Stimulated activated CD4-positive, alpha-beta T cell treated with anti-CD3 and anti-CD28 coated beads, Interleukin-4, amount 100 ng/mL, for 4 hours (primary cell): ENCODE data around the gene NDUFAF5.
A peak's percentile ranks its signal among the peaks of the same experiment; 100 is the strongest.
"Not testable (repeated sequence)": the region's sequence is repeated elsewhere in the genome, so short reads cannot be mapped to it uniquely, and the experiment has no call there.

Experiments
- DNase-seq, 2 experiments: peaks; one replicate each; pipeline ENCODE4 v3.0.0-alpha.2; 2020

NDUFAF5 gene

GRCh38 chr20:13784893-13785715 lies at the start of gene NDUFAF5, which contains the start of gene ESF1:
Gene NDUFAF5, plus strand, starts transcription at chr20:13785028. Its CDS starts 41 bp downstream, at chr20:13785069.
Gene ESF1, minus strand, starts transcription at chr20:13784919. Its CDS starts 1,779 bp downstream, at chr20:13783140.
- peak; percentile 85 to 93 for DNase-seq

DNA sequence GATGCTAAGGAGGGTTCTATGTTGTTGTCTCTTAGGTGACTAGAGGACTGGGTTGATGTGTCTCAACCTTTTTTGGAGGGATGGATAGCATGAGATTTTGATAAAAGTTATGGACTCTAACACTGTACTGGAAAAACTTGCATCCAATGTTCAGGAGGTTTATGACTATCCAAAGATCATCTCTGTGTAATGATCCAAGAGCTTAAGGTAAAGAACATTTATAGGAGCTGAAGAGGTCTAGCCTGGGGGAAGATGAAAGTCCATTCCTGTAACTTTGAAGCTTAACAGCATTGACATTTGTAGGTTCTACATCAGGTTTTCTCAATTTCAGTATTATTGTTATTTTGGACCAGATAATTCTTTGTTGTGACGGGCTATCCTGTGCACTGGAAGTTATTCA lies 49.0 kb upstream of the NDUFAF5 start:
- DNase-seq, result no peak

- DNase-seq, result no peak
These were observed 48.2 kb upstream of the NDUFAF5 start for GRCh38 chr20:13736436-13737191.

DNA sequence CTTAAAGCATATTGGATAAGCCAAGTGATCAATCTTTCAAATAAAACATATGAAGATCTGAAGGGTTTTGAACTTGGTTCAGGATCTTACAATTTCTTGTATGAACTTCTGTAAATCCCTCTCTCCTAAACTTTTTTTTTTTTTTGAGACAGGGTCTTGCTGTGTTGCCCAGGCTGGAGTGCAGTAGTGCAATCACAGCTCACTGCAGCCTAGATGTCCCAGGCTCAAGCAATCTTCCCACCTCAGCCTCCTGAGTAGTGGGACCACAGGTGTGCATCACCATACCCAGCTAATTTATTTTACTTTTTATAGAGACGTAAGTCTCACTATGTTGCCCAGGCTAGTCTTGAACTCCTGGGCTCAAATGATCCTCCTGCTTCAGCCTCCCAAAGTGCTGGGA lies 46.6 kb upstream of the NDUFAF5 start:
- DNase-seq, result not testable (repeated sequence)

DNA sequence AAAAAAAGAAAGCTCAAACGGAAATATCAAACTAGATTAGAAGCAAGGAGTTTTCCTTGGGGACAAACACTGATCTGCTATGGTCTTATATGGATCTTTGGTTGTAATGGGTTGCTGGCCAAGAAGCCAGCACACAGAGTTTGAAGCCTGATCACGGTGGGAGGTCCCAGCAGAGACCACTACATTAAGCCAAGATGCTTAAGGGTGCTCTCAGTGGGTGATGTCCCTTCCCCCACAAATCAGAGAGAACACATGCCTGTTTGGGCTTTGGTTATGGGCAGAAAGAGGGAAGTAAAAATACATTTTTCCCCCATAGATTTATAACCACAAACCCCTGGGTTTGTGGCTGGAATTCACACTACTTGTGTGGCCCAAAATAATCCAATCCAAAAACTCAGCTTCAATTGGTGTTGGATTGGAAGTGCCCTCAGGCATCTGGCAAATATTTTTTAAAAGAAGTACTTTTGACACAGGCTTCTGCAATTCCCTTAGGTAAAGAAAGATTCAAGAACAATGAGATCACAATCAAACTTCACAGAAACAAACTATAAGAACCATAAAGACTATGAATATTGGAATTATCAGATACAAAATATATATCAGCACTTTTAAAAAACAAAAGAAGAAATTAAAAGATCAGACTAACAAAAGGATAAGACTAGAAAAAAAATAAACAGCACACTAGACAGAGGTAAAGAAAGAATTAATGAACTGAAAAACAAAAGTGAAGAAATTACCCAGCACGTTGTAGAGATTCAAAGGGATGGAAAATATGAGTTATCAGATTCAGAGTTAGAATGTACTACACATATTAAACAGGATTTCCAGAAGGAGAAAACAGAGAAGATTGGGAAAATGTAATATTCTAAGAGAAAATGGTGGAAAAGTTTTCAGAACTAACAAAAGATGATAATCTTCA lies 44.8 kb upstream of the NDUFAF5 start:
- no peak for DNase-seq

- DNase-seq, result no peak
These were observed 42.9 kb upstream of the NDUFAF5 start for GRCh38 chr20:13741879-13742278.

- no peak for DNase-seq
These were observed 40.5 kb upstream of the NDUFAF5 start for GRCh38 chr20:13744352-13744751.

- no peak for DNase-seq
These were observed 39.0 kb upstream of the NDUFAF5 start for GRCh38 chr20:13745784-13746183.

DNA sequence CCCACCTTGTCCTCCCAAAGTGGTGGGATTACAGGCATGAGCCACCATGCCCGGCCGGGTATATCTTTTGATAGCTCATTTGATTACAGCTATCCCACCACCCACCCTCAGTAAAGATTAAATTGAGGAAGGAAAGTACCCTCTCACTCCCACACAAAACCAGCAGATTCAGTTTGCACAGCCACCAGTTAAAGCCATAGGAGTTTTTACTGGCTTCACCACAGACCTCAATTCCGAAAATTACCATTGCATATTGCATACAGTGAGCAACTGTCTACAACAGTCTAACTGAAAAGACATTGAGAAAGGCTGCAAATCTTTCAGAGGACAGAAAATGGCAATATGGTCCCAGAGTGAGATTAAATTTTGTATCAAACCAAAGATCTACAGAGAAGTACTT lies 35.0 kb upstream of the NDUFAF5 start:
- no peak for DNase-seq

DNA sequence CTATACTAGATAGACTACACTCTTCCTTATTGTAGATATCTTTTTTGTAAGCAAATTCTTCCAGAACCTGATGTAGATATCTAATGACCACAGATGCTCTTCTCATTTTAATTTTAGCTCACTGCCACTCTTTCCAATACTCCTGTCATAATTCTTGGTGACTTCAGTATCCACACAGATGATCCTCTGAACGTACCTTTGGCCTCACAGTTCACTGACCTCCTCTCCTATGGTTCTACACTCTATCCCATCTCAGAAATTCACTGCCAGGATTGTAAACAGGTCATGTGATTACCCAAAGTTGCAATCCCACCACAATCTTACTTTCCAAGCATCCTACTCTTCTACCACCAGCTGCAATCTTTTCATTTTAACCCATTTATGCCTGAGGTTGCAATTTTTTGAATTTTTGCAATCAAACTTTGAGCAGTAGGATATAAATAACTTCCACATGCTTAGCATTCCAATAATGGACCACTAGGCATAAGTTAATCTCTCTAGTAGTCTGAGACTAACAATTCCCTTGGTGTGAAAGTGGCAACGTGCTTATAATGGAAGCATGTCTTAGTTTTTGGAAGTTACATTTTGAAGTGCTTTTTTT lies 31.3 kb upstream of the NDUFAF5 start:
- DNase-seq, result no peak

- no peak for DNase-seq
These were observed 29.0 kb upstream of the NDUFAF5 start for GRCh38 chr20:13755809-13756208.

- no peak for DNase-seq
These were observed 28.3 kb upstream of the NDUFAF5 start for GRCh38 chr20:13756551-13756950.

DNA sequence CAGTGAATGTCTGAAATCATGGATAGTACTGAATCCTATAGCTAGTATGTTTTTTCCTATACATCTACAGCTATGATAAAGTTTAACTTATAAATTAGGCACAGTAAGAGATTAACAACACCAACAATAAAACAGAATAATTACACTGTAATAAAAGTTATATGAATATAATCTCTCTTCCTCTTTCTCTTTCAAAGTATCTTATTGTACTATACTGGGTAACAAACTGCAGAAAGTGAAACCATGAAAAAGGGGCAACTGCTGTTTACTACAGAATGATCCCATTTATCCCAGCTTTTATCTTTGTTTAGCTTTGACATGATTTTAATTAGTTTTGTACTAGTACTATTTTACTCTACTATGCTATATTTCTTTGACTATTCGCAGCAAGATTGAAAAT lies 25.9 kb upstream of the NDUFAF5 start:
- DNase-seq, result no peak

GRCh38 chr20:13760451-13760946 lies 24.3 kb upstream of the NDUFAF5 start:
- not testable (repeated sequence) for DNase-seq

DNA sequence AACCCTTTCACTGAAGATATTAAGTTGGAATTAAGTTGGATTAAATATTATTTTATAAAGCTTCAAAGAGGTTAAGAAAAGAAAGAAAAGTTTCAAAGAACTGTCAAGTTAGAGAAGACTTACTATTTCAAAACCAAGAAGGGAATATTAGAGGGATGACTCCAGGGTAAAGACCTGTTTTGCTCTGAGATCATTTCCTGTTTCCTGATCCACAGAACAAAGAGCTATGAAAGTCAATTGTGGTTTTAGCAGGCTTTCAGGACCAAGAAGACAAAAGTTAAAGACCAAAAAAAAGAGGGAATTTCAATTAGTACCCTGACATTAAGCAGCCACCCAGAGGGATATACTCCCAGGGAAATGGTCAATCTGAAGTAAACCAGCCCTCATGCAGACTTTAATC lies 19.5 kb upstream of the NDUFAF5 start:
- DNase-seq, result no peak

DNA sequence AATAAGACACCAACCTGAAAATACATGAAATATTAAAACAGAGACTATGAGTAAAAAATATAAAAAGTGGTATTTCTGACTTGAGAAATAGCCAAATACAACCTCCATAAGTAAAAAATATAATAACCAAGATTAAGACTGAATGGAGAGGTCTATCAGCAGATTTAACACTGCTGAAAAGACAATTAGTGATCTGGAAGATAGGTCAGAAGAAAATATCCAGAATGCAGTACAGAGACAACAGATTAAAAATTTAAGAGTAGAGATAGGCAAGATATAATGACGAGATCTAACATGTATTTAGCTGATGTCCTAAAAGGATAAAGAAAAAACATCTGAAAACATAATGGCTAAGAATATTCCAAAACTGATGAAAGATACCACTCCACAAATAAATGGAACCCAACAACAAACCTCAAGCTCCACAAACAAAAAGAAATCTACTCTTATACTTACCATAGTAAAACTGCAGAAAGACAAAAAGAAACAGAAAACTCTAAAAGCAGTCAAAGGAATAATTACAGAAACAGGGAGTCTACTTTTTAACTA lies 18.9 kb upstream of the NDUFAF5 start:
- DNase-seq, result no peak

DNA sequence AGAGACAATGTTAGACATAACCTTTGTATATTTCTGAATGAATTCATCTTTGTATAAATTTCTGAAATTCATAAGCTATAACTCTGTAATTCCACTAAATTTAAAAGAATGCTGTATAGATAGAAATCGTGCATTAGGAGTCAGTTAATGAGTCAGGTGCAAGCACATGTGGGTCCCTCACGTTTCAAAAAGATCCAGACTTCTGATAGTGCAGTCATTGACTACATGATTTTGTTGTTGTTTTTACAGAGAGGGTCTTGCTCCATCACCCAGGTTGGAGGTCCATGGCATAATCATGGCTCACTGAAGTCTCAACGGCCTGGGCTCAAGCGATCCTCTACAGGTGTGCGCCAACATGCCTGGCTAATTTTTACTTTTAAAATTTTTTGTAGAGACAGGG lies 14.7 kb upstream of the NDUFAF5 start:
- DNase-seq, result no peak

DNA sequence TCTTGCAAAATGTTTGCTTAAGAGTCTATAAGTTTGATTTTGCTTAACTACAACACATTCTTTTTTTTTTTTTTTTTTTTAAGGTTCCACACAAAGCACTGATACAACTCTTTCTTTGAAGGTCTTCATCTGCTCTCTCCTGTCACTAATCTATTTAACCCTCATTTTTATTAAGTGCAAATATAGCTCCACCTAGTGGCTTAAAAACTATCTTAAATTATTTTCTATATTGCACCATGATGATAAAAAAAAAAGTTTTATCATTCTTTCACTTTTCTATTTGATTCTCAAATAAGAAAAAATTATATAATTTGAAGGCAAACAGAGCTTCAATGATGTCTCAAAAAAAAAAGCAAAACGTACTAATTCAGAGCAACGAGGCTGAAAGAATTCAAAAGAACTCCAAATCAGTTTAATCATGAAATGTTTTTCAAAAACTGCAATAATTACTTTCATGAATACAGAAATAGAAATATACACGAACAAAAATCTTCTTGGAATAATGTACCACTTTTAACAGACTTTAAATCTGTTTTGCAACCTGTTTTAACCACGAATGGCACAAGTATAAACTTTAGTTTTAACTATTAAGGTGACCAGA lies 12.9 kb upstream of the NDUFAF5 start:
- DNase-seq, result no peak

- no peak for DNase-seq
These were observed 12.3 kb upstream of the NDUFAF5 start for GRCh38 chr20:13772529-13772928.

DNA sequence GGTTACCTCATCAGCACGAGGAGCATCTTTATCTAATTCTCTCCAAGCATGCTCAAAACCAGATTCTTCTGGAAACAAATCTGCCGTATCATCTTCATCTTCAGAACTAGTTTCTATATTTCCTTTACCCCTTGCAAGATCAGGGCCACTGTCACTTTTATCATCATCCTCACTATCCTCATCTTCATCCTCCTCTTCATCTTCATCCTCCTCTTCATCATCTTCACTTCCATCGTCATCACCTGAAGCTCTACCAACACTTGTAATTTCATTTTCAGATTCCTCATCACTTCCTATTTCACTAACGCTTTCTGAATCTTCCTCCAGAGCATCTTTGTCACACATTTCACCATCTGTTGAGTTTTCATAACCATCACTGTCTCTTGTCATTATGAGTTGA lies 9.0 kb upstream of the NDUFAF5 start:
- no peak for DNase-seq

GRCh38 chr20:13777171-13777601 lies 7.6 kb upstream of the NDUFAF5 start:
- no peak for DNase-seq

GRCh38 chr20:13778827-13779226 lies 6.0 kb upstream of the NDUFAF5 start:
- DNase-seq, result no peak
